Body of pancreas (tissue), 4 donors: ENCODE data around the gene CLDN14.

Experiments used
- CTCF ChIP-seq, 7 experiments: fragments of 450-650 bp in 4 of 7; fragments of 200-600 bp in 3 of 7; sonication (generic) in 3 of 7; IDR thresholded peaks; one replicate each; pipeline ENCODE4 v1.5.1; 2016 to 2019; ENCODE audit warnings: antibody characterized with exemption in 7 of 7
- POLR2A ChIP-seq, 3 donors: fragments of 450-650 bp; IDR thresholded peaks; one replicate each; pipeline ENCODE4 v1.6.1; 2016; ENCODE audit warnings: antibody characterized with exemption in 3 of 3, mild to moderate bottlenecking in 2 of 3

GRCh38 chr21:36460866-36461265 lies 19.1 kb downstream of the CLDN14 start:
- TF ChIP-seq CTCF (IDR thresholded peaks at IDR 0.05) (no peak), POLR2A (IDR thresholded peaks at IDR 0.05) (no peak)
